ENCODE results near the gene NFATC4.

- TF ChIP-seq POLR2A (IDR thresholded peaks at IDR 0.05) (no peak), POLR2AphosphoS5 (IDR thresholded peaks at IDR 0.05) (no peak), CTCF (IDR thresholded peaks at IDR 0.05) (no peak)
Observed at GRCh38 chr14:24422261-24422660, 54.3 kb downstream of the NFATC4 start.

All from upper lobe of left lung (tissue), 4 donors.